Mammary epithelial cell (primary cell): ENCODE measurements around the gene NTF4.

Experiments used
- EZH2 ChIP-seq: IDR thresholded peaks from 2 replicates; pipeline ENCODE4 v1.6.1; 2012; ENCODE audit warnings: low read length, inconsistent platforms, borderline replicate concordance
- TF ChIP-seq, protein P1 (sequence below), 2 donors: IDR thresholded peaks in 1 of 2; conservative IDR thresholded peaks in 1 of 2; 2 replicates each; pipeline ENCODE4 v1.5.1; 2011 to 2012; ENCODE audit warnings: inconsistent platforms in 2 of 2, low read length in 2 of 2, mild to moderate bottlenecking in 2 of 2, control low read depth in 1 of 2, low read depth in 1 of 2; ENCODE audit not compliant: insufficient read depth in 1 of 2; ENCODE audit errors: extremely low read depth in 1 of 2

DNA sequence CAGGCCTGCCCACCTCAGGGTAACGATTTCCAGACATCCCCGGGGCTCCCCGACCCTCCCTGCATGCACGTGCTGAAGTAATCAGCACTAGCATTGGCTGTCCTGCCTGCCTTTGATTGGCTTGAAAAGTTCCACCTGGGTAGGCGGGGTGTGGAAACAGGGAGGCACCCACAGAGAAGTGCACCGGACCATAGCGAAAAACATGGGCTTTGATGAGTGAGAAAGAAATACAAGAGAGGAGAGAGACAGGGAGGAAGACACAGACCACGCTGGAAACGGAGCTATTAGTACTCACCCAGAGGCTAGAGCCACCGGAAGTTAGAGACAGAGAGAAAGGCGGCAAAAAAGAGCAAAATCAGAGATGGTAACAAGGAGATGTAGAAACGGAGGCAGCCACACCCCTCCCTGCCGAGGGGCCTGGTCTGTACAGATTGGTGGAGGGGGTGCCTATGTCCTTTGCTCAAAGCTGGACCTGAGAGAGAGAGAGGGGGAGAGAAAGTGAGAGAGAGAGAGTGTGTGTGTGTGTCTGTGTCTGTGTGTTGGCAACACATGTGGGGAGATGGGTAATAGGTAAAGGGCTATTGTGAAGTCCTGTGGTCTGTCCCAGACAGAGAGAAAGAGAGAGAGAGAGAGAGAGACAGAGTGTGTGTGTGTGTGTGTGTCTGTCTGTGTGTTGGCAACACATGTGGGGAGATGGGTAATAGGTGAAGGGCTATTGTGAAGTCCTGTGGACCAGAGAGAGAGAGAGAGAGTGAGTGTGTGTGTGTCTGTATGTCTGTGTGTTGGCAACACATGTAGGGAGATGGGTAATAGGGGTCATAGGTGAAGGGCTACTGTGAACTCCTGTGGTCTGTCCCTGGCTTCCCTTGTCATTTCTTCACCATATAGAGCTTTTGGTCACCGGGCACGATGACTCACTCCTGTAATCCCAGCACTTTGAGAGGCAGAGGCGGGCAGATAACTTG lies 43.4 kb downstream of the NTF4 start:
- TF ChIP-seq, protein P1, sequence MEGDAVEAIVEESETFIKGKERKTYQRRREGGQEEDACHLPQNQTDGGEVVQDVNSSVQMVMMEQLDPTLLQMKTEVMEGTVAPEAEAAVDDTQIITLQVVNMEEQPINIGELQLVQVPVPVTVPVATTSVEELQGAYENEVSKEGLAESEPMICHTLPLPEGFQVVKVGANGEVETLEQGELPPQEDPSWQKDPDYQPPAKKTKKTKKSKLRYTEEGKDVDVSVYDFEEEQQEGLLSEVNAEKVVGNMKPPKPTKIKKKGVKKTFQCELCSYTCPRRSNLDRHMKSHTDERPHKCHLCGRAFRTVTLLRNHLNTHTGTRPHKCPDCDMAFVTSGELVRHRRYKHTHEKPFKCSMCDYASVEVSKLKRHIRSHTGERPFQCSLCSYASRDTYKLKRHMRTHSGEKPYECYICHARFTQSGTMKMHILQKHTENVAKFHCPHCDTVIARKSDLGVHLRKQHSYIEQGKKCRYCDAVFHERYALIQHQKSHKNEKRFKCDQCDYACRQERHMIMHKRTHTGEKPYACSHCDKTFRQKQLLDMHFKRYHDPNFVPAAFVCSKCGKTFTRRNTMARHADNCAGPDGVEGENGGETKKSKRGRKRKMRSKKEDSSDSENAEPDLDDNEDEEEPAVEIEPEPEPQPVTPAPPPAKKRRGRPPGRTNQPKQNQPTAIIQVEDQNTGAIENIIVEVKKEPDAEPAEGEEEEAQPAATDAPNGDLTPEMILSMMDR (conservative IDR thresholded peaks at IDR 0.05 in 1 of 2, IDR thresholded peaks at IDR 0.05 in 1 of 2; ENCODE audit: extremely low read depth in 1 of 2, insufficient read depth in 1 of 2, low read depth in 1 of 2, low read length in 2 of 2) = no peak
- no peak for TF ChIP-seq EZH2
